OCI-LY7 (cell line): ENCODE results near the gene HABP4. TPM values are rescaled to one million over a fixed set of nuclear protein-coding genes. Genes with fewer than 3 reads are reported as not detected.
A peak's percentile ranks its signal among the peaks of the same experiment; 100 is the strongest.

Source experiments
- BruUV-seq: library from RNA; stranded (reverse); fragments of 400-500 nt; replicated peaks from 2 replicates; lab custom pipeline; 2021; lab: Mats Ljungman, UMichigan
- CTCF ChIA-PET: fragments of 300-600 bp; sonication (Branson Sonifier 250); formaldehyde crosslinking; loops from one replicate; lab custom pipeline; 2022; ENCODE audit warnings: antibody characterized with exemption; ENCODE audit not compliant: unreplicated experiment; lab: Charles Lee
- POLR2A ChIA-PET: fragments of 300-600 bp; sonication (Branson Sonifier 250); formaldehyde crosslinking; loops from one replicate; lab custom pipeline; 2022; ENCODE audit warnings: antibody characterized with exemption; lab: Charles Lee
- DNase-seq: peaks from one replicate; pipeline ENCODE4 v3.0.0-alpha.2; 2015; ENCODE audit warnings: low spot score
- H2AFZ ChIP-seq: fragments of 200-600 bp; sonication (generic), shearing (Covaris generic); 2 replicates; pipeline ENCODE4 v1.6.1; 2014; ENCODE audit warnings: mild to moderate bottlenecking, antibody characterized with exemption, low read length, moderate library complexity
- H3K27ac ChIP-seq: fragments of 200-600 bp; sonication (generic); 2 replicates; pipeline ENCODE4 v1.5.1; 2014; ENCODE audit warnings: mixed run types, low read depth, mild to moderate bottlenecking, moderate library complexity, low read length, inconsistent platforms; ENCODE audit not compliant: poor library complexity, severe bottlenecking
- H3K36me3 ChIP-seq: fragments of 200-600 bp; sonication (generic); 2 replicates; pipeline ENCODE4 v1.6.1; 2014; ENCODE audit warnings: mild to moderate bottlenecking, antibody characterized with exemption, low read length, moderate library complexity, mixed read lengths; ENCODE audit not compliant: insufficient read depth
- H3K4me1 ChIP-seq: fragments of 200-600 bp; sonication (generic); 2 replicates; pipeline ENCODE4 v1.5.1; 2014; ENCODE audit warnings: mild to moderate bottlenecking, low read length; ENCODE audit not compliant: insufficient read depth, poor library complexity, severe bottlenecking
- H3K4me2 ChIP-seq: fragments of 200-600 bp; sonication (generic); 2 replicates; pipeline ENCODE4 v1.6.1; 2014; ENCODE audit warnings: mild to moderate bottlenecking, low read length
- H3K4me3 ChIP-seq: fragments of 200-600 bp; sonication (generic); 2 replicates; pipeline ENCODE4 v1.5.1; 2014; ENCODE audit warnings: mild to moderate bottlenecking, low read depth, low read length; ENCODE audit not compliant: poor library complexity, severe bottlenecking
- H3K79me2 ChIP-seq: fragments of 200-600 bp; sonication (generic); 2 replicates; pipeline ENCODE4 v1.6.1; 2016; ENCODE audit warnings: low read depth, mild to moderate bottlenecking, low read length, moderate library complexity, mixed read lengths; ENCODE audit not compliant: insufficient read depth
- H3K9me2 ChIP-seq: fragments of 200-600 bp; sonication (generic); 2 replicates; pipeline ENCODE4 v1.6.1; 2016; ENCODE audit warnings: mild to moderate bottlenecking, low read length, mixed read lengths; ENCODE audit not compliant: insufficient read depth
- H3K9me3 ChIP-seq: fragments of 200-600 bp; sonication (generic); 2 replicates; pipeline ENCODE4 v1.6.1; 2014; ENCODE audit warnings: mild to moderate bottlenecking, mixed run types, low read length, mixed read lengths
- H4K20me1 ChIP-seq: fragments of 200-600 bp; sonication (generic); 2 replicates; pipeline ENCODE4 v1.6.1; 2014; ENCODE audit warnings: mild to moderate bottlenecking, antibody characterized with exemption, low read length, moderate library complexity, mixed read lengths; ENCODE audit not compliant: insufficient read depth
- CTCF ChIP-seq: fragments of 200-600 bp; sonication (generic); conservative IDR thresholded peaks from 2 replicates; pipeline ENCODE4 v1.5.1; 2014; ENCODE audit warnings: mild to moderate bottlenecking, antibody characterized with exemption, low read length, moderate library complexity, mixed read lengths
- EZH2phosphoT487 ChIP-seq: fragments of 200-600 bp; sonication (generic); IDR thresholded peaks from 2 replicates; pipeline ENCODE4 v1.6.1; 2018; ENCODE audit warnings: low read depth, borderline replicate concordance, mild to moderate bottlenecking, mixed run types, antibody characterized with exemption, low read length, moderate library complexity, mixed read lengths
- intact Hi-C: fragments of 100-400 bp; cut with micrococcal nuclease; formaldehyde crosslinking; loops from one replicate; pipeline ENCODE4 v1.10.0; 2022; ENCODE audit not compliant: unreplicated experiment
- total RNA-seq, 2 experiments: library from RNA; depleted of rRNA in 1 of 2; stranded (reverse); fragments of >200 nt in 1 of 2; shearing (Covaris generic) in 1 of 2; gene quantifications; 2 replicates each; pipeline ENCODE4 v1.2.3, GENCODE V29; 2014 to 2022

Gene HABP4
- total RNA-seq, 2 experiments from 2014 or later, result 6.0 to 11.0 TPM

- peak; percentile 25 for DNase-seq
- POLR2A ChIA-PET, result interaction anchor here (0.5 to 1.8 kb wide), 4 partner anchors 11 to 1562 kb away, joined by 3 to 4 read pairs (median 3); no protein-coding TSS in a partner anchor
- Histone ChIP-seq H4K20me1 (peaks cover 6% of the 10 kb centered on the region; the same call in 1 of the 2 replicates), H3K27ac (no peak overlapping the region), H3K36me3 (no peaks in the 10 kb centered on the region), H3K9me2 (no peaks in the 10 kb centered on the region), H3K4me1 (peaks cover 16% of the 10 kb centered on the region), H3K4me3 (peak overlapping the region; percentile 80), H3K79me2 (no peaks in the 10 kb centered on the region), H3K4me2 (peak overlapping the region; percentile 72), H3K9me3 (no peaks in the 10 kb centered on the region), H2AFZ (peak overlapping the region; percentile 41; the same call in 1 of the 2 replicates)
- BruUV-seq, result no TSS peak
- TF ChIP-seq CTCF (no peak), EZH2phosphoT487 (no peak)
- CTCF ChIA-PET, result no interaction called here
- intact Hi-C loops, result loop anchor here (2.0 kb wide), 2 partner anchors 32 to 116 kb away; partner anchors contain the start of gene ZNF367
Observed at GRCh38 chr9:96450613-96451528, 902 bp downstream of the HABP4 start.

GRCh38 chr9:96453625-96454024, 3.7 kb downstream of the HABP4 start:
- TF ChIP-seq CTCF (peak; percentile 63), EZH2phosphoT487 (no peak)
- Histone ChIP-seq H3K79me2 (no peaks in the 10 kb centered on the region), H3K4me1 (peaks cover 16% of the 10 kb centered on the region), H3K9me2 (no peaks in the 10 kb centered on the region), H3K4me3 (no peak overlapping the region), H2AFZ (no peak overlapping the region), H3K36me3 (no peaks in the 10 kb centered on the region), H3K9me3 (no peaks in the 10 kb centered on the region), H3K27ac (no peak overlapping the region), H4K20me1 (peaks cover 6% of the 10 kb centered on the region; the same call in 1 of the 2 replicates), H3K4me2 (no peak overlapping the region)
- BruUV-seq, result no TSS peak
- ChIA-PET CTCF (no interaction called here), POLR2A (interaction anchor here (0.6 kb wide), 1 partner anchor 108 kb away, joined by 3 read pairs; no protein-coding TSS in a partner anchor)
- DNase-seq, result peak; percentile 17
- intact Hi-C loops, result no loop called here
